HCT116 (cell line): ENCODE measurements around the gene ARMC12. TPM values are rescaled to one million over a fixed set of nuclear protein-coding genes. Genes with fewer than 3 reads are reported as not detected.

ENCODE experiments used
- ATAC-seq: fragments of 200-7000 bp; cut with Tn5 transposase; 2 replicates; pipeline ENCODE4 v1.9.1; 2020; ENCODE audit warnings: mild to moderate bottlenecking, moderate library complexity
- BruUV-seq: library from RNA; stranded (reverse); fragments of 400-500 nt; replicated peaks from 2 replicates; lab custom pipeline; 2021; lab: Mats Ljungman, UMichigan
- CTCF ChIA-PET: fragments of 300-600 bp; sonication (Branson Sonifier 250); formaldehyde crosslinking; loops from one replicate; lab custom pipeline; 2021; ENCODE audit warnings: antibody characterized with exemption; lab: Charles Lee
- POLR2A ChIA-PET: fragments of 300-600, 350-600 bp; sonication (Branson Sonifier 250); formaldehyde crosslinking; loops from one replicate; lab custom pipeline; 2021; ENCODE audit warnings: antibody characterized with exemption; lab: Charles Lee
- RAD21 ChIA-PET, 2 experiments: fragments of 300-600 bp; sonication (Branson Sonifier 250); formaldehyde crosslinking; loops; one replicate each; lab custom pipeline; 2023; ENCODE audit warnings: low total read pairs in 2 of 2; ENCODE audit not compliant: uncharacterized antibody in 2 of 2, unreplicated experiment in 2 of 2, low non-redundant PET in 1 of 2; lab: Charles Lee
- DNase-seq: peaks from one replicate; pipeline ENCODE4 v3.0.0-alpha.2; 2010; ENCODE audit warnings: low read depth, low spot score
- H2AFZ ChIP-seq: fragments of 200-600 bp; shearing (Covaris generic), sonication (generic); 2 replicates; pipeline ENCODE4 v1.6.1; 2017; ENCODE audit warnings: low read depth, mixed run types, mixed read lengths, antibody characterized with exemption, low read length; ENCODE audit not compliant: poor library complexity, severe bottlenecking
- H3K27ac ChIP-seq: 2 replicates; pipeline ENCODE4 v1.5.1; 2012; ENCODE audit warnings: low read depth, low read length
- H3K27me3 ChIP-seq: fragments of 200-600 bp; sonication (generic); 2 replicates; pipeline ENCODE4 v1.6.1; 2016; ENCODE audit warnings: mixed run types, low read length, mixed read lengths; ENCODE audit not compliant: insufficient read depth
- H3K36me3 ChIP-seq, 2 experiments: fragments of 200-500 bp in 1 of 2; fragments of 200-600 bp in 1 of 2; sonication (Bioruptor generic) in 1 of 2; sonication (generic) in 1 of 2; 2 replicates each; pipeline versions ENCODE4 v1.5.1 to v1.6.1; 2014 to 2016; ENCODE audit warnings: low read length in 2 of 2, inconsistent platforms in 1 of 2, mixed read lengths in 1 of 2, mixed run types in 1 of 2; ENCODE audit not compliant: insufficient read depth in 2 of 2, control insufficient read depth in 1 of 2
- H3K4me1 ChIP-seq, 2 experiments: fragments of 200-600 bp in 1 of 2; sonication (generic) in 1 of 2; 2 replicates each; pipeline versions ENCODE4 v1.5.1 to v1.6.1; 2012 to 2017; ENCODE audit warnings: low read length in 2 of 2, inconsistent platforms in 1 of 2, mild to moderate bottlenecking in 1 of 2, mixed read lengths in 1 of 2, mixed run types in 1 of 2, moderate library complexity in 1 of 2; ENCODE audit not compliant: insufficient read depth in 2 of 2, control insufficient read depth in 1 of 2
- H3K4me2 ChIP-seq: fragments of 200-600 bp; sonication (generic); 2 replicates; pipeline ENCODE4 v1.6.1; 2017; ENCODE audit warnings: mixed run types, low read length, mixed read lengths
- H3K4me3 ChIP-seq, 2 experiments: fragments of 200-600 bp in 1 of 2; sonication (generic) in 1 of 2; replicated peaks in 1 of 2; 2 replicates each; pipeline ENCODE4 v1.5.1; 2011 to 2016; ENCODE audit warnings: low read length in 2 of 2, control low read depth in 1 of 2, low read depth in 1 of 2, mild to moderate bottlenecking in 1 of 2, mixed read lengths in 1 of 2, mixed run types in 1 of 2
- H3K79me2 ChIP-seq: fragments of 200-600 bp; sonication (generic); 2 replicates; pipeline ENCODE4 v1.6.1; 2017; ENCODE audit warnings: mild to moderate bottlenecking, mixed run types, low read length, moderate library complexity, mixed read lengths; ENCODE audit not compliant: insufficient read depth
- H3K9ac ChIP-seq: fragments of 200-600 bp; sonication (generic); 2 replicates; pipeline ENCODE4 v1.6.1; 2016; ENCODE audit warnings: low read length, mixed read lengths
- H3K9me2 ChIP-seq: fragments of 200-600 bp; sonication (generic), shearing (Covaris generic); 2 replicates; pipeline ENCODE4 v1.6.1; 2017; ENCODE audit warnings: mixed run types, mild to moderate bottlenecking, moderate library complexity; ENCODE audit not compliant: insufficient read depth
- H3K9me3 ChIP-seq, 2 experiments: fragments of 200-500 bp in 1 of 2; fragments of 200-600 bp in 1 of 2; sonication (Bioruptor generic) in 1 of 2; sonication (generic) in 1 of 2; 2 replicates each; pipeline ENCODE4 v1.6.1; 2014 to 2017; ENCODE audit warnings: low read length in 2 of 2, mixed read lengths in 2 of 2, inconsistent platforms in 1 of 2, low read depth in 1 of 2, mild to moderate bottlenecking in 1 of 2, mixed run types in 1 of 2, moderate library complexity in 1 of 2; ENCODE audit not compliant: control insufficient read depth in 1 of 2, insufficient read depth in 1 of 2
- H4K20me1 ChIP-seq: fragments of 200-600 bp; sonication (generic), shearing (Covaris generic); 2 replicates; pipeline ENCODE4 v1.6.1; 2017; ENCODE audit warnings: mixed run types, mild to moderate bottlenecking, moderate library complexity; ENCODE audit not compliant: insufficient read depth
- CBX3 ChIP-seq: IDR thresholded peaks from 2 replicates; pipeline ENCODE4 v1.6.1; 2012; ENCODE audit warnings: low read depth
- EGR1 ChIP-seq: IDR thresholded peaks from 2 replicates; pipeline ENCODE4 v1.6.1; 2012; ENCODE audit warnings: low read depth
- EZH2 ChIP-seq: fragments of 200-600 bp; sonication (generic); IDR thresholded peaks from 2 replicates; pipeline ENCODE4 v1.6.1; 2017; ENCODE audit warnings: antibody characterized with exemption, mixed run types
- FOSL1 ChIP-seq: IDR thresholded peaks from 2 replicates; pipeline ENCODE4 v1.6.1; 2012; ENCODE audit warnings: low read depth
- JUND ChIP-seq: IDR thresholded peaks from 2 replicates; pipeline ENCODE4 v1.6.1; 2012
- POLR2AphosphoS5 ChIP-seq: IDR thresholded peaks from 2 replicates; pipeline ENCODE4 v1.6.1; 2011; ENCODE audit warnings: mild to moderate bottlenecking, low read depth, low read length, moderate library complexity
- RAD21 ChIP-seq: IDR thresholded peaks from 2 replicates; pipeline ENCODE4 v1.6.1; 2012; ENCODE audit warnings: low read depth, mild to moderate bottlenecking
- REST ChIP-seq: IDR thresholded peaks from 2 replicates; pipeline ENCODE4 v1.6.1; 2012; ENCODE audit warnings: low read depth
- SIN3A ChIP-seq: IDR thresholded peaks from 2 replicates; pipeline ENCODE4 v1.6.1; 2012; ENCODE audit warnings: low read depth
- SP1 ChIP-seq: IDR thresholded peaks from 2 replicates; pipeline ENCODE4 v1.6.1; 2012; ENCODE audit warnings: low read depth
- SRF ChIP-seq: IDR thresholded peaks from 2 replicates; pipeline ENCODE4 v1.6.1; 2012; ENCODE audit warnings: low read depth
- TCF7L2 ChIP-seq: IDR thresholded peaks from 2 replicates; pipeline ENCODE4 v1.7.0; 2011; ENCODE audit warnings: borderline replicate concordance, inconsistent platforms; ENCODE audit not compliant: insufficient read depth, insufficient read length; ENCODE audit errors: extremely low read depth
- YY1 ChIP-seq: IDR thresholded peaks from 2 replicates; pipeline ENCODE4 v1.6.1; 2011; ENCODE audit warnings: low read length, low read depth, moderate library complexity, mild to moderate bottlenecking; ENCODE audit not compliant: insufficient replicate concordance; ENCODE audit errors: extremely low read depth
- ZBTB33 ChIP-seq: IDR thresholded peaks from 2 replicates; pipeline ENCODE4 v1.6.1; 2011; ENCODE audit warnings: mild to moderate bottlenecking, low read length, moderate library complexity; ENCODE audit not compliant: insufficient replicate concordance; ENCODE audit errors: extremely low read depth
- ZNF274 ChIP-seq: fragments of 200-500 bp; sonication (Bioruptor generic); IDR thresholded peaks from 2 replicates; pipeline ENCODE4 v1.6.1; 2014; ENCODE audit warnings: mild to moderate bottlenecking, low read depth, low read length, inconsistent platforms
- intact Hi-C: fragments of 100-400 bp; cut with micrococcal nuclease; formaldehyde crosslinking; loops from 2 replicates; pipeline ENCODE4 v1.10.0; 2022
- total RNA-seq: library from RNA; stranded (reverse); gene quantifications from one replicate; pipeline ENCODE4 v1.2.1, GENCODE V29; 2021; ENCODE audit not compliant: unreplicated experiment

The ARMC12 gene
- total RNA-seq, 1 experiment from 2014 or later = 0.79 TPM

DNA sequence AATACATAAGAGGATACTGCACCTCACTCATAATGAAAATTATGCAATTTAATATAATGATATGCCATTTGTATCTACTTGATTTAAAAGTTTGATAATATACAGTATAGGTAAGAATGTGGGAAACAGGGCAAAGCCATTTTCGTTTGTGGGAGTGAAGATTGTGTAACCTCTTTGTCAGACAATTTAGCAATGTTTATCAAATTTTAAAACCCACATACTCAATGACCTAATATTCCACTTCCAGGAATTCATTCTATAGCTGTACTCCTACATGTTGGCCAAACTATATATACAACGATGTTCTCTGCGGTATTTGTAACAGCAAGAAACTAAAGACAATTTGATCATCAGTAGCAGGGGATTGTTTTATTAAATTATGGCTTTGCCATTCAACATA lies 30.4 kb upstream of the ARMC12 start (continued):
- TF ChIP-seq SP1 = no peak
- no peak for TF ChIP-seq EZH2
- no peak for TF ChIP-seq ZNF274
- no peak for TF ChIP-seq JUND
- TF ChIP-seq ZBTB33 = no peak
- TF ChIP-seq POLR2AphosphoS5 = no peak

DNA sequence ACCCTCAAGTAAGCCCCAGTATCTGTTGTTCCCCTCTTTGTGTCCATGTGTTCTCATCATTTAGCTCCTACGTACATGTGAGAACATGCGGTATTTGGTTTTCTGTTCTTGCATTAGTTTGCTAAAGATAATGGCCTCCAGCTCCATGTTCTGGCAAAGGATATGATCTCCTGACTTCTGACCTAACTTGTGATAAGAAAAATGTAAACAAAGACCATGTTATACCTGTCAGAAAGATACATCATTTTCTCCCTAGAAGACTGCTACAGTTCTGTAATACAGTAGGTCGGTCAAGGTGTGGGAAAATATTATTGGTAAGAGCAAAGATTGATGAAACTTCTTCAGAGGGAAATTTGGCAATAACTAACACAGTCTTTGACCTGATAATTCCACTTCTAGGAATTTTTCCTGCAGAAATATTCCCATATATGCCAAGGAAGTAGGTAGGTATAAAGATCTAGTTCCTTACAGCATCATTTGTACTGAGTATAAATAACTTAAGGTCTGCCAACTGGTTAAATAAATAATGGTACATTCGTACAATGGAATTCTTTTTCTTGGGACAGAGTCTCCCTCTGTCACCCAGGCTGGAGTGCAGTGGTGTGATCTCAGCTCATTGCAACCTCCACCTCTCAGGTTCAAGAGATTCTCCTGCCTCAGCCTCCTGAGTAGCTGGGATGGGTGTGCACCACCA lies 29.0 kb upstream of the ARMC12 start:
- no peak overlapping the region for H3K4me2 ChIP-seq
- H3K9ac ChIP-seq = no peak overlapping the region
- ATAC-seq = no peak
- no peaks in the 10 kb centered on the region for H3K27me3 ChIP-seq
- intact Hi-C loops = no loop called here
- POLR2A ChIA-PET = no interaction called here
- TF ChIP-seq SRF (no peak), CBX3 (no peak), SP1 (no peak), ZBTB33 (no peak), JUND (no peak), TCF7L2 (no peak), POLR2AphosphoS5 (no peak), FOSL1 (no peak), EGR1 (no peak), ZNF274 (no peak), REST (no peak), SIN3A (no peak), RAD21 (no peak), YY1 (no peak), EZH2 (no peak)
- H3K27ac ChIP-seq = no peak overlapping the region
- RAD21 ChIA-PET = no interaction called here
- H3K9me2 ChIP-seq = no peaks in the 10 kb centered on the region
- BruUV-seq = no TSS peak
- CTCF ChIA-PET = interaction anchor here (1.1 kb wide), 1 partner anchor 28 kb away, joined by 3 read pairs; no protein-coding TSS in a partner anchor
- H3K4me1 ChIP-seq = peaks cover 0 to 9% of the 10 kb centered on the region in 2 experiments; a peak in 2 of 4 replicates
- no peak overlapping the region for H3K4me3 ChIP-seq
- DNase-seq = no peak
- no peaks in the 10 kb centered on the region for H4K20me1 ChIP-seq
- H3K36me3 ChIP-seq = no peaks in the 10 kb centered on the region
- H3K9me3 ChIP-seq = no peaks in the 10 kb centered on the region
- H2AFZ ChIP-seq = no peak overlapping the region
- no peaks in the 10 kb centered on the region for H3K79me2 ChIP-seq
